RCC 7860 (cell line): ENCODE data around the gene PCLO.
"Not testable (repeated sequence)": the region's sequence is repeated elsewhere in the genome, so short reads cannot be mapped to it uniquely, and the experiment has no call there.

Experiments used
- DNase-seq: peaks from one replicate; pipeline ENCODE4 v3.0.0-alpha.2; 2015; ENCODE audit warnings: low spot score
- FAIRE-seq: peaks from 2 replicates; lab custom pipeline; 2012; peaks lifted over from hg19 to GRCh38; lab: Jason Lieb, UNC

PCLO gene

DNA sequence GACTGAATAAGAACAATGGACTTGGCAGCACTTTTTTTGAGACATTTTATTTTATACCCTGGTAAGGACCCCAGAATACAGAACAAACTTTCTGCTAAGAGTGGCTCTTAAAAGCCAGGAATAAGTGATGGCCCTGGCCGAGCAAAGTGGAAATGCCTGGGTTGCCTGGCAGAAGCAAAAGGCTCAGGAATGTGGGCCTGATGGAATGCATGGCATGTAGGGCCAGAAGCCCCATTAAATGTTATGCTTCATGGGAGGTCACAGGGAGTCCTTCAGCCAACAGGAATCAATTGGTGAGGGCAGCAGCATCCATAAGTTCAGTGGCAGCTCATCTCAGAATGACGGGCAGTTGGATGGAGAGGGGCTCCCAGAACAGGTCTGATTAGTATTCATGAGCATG, 417.6 kb downstream of the PCLO start:
- DNase-seq: no peak
- FAIRE-seq: no peak

DNA sequence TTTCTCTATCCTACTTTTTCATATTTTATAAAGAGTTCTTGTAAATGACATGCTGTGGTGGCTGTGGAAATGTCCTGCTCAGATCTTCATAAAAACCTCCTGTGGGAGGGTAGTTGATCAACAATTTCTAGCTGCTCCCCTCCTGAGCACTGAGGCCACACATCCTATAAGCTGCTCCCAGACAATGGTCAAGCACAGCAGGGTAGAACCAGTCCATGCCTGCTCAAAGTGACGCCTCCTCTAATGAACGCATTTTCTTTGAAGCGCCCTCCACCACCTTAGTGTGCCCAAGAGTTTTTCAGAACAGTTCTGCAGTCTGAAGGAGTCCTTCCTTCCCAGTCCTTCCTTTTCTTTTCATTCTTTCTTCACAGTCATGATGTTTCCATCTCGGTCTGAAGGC, 420.5 kb downstream of the PCLO start:
- FAIRE-seq: no peak
- DNase-seq: no peak

DNA sequence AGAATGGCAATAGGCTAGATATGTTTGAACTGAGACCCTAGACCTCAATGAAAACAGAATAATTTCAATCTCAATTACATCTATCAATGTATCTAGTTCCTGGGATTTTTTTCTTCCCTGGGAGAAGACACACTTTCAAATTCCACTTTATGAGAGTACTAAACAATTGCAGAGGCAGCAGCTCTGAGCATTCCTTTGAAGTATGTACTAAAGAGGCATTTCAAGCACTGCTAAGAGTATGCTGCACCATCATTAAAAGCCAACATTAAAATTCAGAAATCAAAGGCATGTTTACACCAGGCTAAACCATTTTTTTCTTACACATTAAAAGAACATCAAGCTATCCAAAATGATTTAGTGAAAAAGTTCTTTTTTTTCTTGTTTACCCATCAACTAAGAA, 421.2 kb downstream of the PCLO start:
- DNase-seq (no peak), FAIRE-seq (no peak)

DNA sequence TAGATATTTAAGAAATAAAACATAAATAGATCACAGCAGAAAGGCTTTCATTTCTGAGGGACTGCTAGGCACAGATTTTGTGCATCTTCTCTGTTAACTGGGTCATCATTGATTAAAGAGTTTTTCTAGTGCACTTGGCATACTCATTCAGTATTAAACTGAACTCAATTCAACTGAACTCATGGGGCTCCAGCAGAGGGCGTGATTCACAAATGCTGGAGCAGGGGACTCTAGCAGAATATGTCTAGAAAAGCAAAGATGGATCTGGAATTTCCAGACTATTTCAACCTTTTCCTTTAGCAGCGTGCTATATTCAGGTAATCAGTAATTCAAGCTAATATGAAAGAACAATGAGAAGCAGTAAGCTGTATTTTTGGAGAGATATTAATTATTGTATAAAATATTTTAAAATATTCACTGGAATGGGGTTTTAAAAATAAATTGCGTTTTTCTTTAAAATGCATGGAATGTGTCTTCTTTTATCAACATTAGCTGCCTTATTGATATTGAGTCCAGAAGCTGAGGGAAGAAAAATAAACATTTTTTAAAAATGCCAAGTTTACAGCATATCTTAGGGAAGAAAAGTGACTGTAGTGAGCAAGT, 422.3 kb downstream of the PCLO start:
- FAIRE-seq (no peak), DNase-seq (peak; percentile 30)

DNA sequence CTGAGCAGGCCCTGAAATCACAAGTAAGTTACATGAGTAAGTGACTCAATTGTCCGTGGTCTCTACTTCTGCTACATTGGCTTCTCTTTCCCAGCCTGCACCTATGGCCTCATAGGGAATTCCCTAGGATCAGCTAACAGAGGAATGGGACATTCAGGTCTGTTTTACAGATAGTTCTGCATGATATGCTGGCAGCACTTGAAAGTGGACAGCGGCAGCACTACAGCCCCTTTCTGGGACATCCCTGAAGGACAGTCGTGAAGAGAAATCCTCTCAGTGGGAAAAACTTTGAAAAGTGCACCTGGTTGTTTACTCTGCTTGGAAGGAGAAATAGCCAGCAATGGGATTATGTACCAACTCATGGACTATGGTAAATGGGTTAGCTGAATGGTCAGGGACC, 426.1 kb downstream of the PCLO start:
- FAIRE-seq: no peak
- DNase-seq: no peak

DNA sequence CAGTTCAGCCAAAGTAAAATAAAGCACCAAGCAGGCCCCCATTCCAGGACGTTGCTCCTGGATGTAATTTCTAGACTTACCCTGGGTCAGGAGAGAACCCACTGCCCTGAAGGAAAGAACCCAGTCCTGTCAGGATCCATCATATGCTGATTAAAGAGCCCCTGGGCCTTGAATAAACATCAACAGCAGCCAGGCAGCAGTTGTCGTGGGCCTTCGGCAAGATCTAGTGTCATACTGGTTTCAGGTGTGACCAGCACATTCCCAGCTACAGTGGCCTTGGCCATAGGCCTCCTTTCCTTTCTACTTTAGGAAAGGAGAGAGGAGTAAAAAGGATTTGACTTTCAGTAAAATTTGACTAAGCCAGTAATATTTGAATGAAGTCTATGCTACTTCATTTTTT, 430.0 kb downstream of the PCLO start:
- no peak for FAIRE-seq
- no peak for DNase-seq

DNA sequence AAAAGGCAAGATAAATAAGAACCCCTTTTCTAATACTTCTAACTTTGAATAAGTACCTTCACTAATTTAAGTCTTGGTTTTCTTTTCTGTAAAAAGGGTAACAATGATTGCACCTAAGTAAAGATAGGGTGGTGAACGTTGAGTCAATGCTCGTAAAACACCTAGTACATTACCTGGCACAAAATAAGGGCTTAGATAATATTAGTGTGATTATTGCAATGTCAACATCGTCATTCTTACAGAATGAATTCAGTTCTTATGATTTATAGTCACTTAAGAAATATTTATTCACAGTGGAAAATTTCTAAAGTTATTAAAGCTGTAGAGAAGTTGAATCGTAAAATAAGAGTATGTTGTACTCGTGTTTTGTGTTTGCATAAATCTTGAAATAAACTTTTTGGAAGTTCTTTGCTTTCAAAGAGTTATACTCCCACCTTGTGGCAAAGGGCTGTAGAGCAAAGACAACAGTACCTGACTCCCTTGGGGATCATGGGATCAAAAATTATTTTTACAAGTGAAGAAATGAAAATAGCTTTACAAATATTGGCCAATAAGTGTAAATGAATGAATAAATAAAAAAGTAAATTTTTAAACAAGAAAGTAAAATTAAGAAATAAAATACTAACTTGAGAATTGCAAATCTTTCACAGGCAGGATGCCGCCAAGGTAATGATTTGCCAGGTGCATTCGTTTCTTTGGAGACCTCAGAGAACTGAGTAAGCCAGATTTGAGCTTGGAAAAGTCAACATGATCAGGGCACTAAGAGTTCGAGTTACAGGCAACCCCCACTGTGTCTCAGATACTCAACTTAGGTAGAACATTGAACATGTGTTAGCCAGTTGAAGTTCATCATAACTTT, 433.3 kb downstream of the PCLO start:
- peak; percentile 78 for FAIRE-seq

DNA sequence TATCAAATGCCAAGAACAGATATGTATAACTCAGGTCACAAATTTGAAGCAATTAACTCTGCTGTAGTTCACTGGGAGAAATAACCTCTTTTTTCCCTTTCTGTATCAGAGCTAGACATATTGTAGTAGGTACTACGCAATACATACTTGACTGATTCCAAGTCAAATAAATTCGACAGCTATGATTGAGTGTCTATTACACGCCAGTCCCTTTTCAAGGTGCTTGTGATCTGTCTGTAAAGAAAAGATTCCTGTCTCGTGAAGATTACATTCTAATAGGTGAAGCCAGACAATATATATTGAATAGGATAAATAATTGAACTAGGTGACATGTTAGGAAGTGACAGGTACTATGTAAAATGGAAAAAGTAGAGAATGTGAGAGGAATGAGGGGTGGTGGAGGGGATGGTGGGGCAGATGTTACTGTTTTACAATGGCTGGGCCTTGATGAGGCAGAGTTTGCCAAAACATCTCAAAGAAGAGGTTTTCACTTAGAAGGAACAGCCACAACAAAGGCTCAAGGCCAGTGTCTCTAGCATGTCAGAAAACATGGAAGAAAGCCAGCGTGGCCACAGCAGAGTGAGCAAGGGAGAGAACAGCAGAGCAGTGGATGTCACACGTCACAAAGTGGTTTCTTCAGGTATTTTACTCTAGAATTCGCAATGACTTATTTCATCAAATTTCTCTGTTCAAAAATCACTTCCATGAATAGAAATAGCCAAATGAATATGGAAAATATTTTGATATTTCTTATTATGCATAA, 436.5 kb downstream of the PCLO start:
- FAIRE-seq (no peak), DNase-seq (no peak)

More for the DNA sequence above, 433.3 kb downstream of the PCLO start:
- DNase-seq: peak; percentile 20

DNA sequence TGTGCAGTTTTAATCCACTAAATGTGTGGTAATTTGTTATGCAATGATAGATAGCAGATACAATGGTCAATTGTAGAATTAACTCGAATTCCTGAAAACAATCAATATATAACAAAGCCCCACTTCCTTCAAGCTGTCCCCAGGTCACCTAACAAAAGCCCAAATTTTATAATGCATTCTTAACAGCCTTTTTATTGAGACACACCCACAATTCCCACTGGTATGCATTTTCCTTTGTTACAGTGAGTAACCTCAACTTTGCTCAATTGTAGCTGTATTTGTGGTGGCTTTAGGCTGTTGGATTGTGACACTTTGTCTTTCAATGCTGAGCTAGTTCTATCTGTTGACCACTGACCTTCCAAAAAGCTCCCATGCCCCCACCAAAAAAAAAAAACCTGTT, 439.3 kb downstream of the PCLO start:
- DNase-seq (no peak), FAIRE-seq (no peak)

DNA sequence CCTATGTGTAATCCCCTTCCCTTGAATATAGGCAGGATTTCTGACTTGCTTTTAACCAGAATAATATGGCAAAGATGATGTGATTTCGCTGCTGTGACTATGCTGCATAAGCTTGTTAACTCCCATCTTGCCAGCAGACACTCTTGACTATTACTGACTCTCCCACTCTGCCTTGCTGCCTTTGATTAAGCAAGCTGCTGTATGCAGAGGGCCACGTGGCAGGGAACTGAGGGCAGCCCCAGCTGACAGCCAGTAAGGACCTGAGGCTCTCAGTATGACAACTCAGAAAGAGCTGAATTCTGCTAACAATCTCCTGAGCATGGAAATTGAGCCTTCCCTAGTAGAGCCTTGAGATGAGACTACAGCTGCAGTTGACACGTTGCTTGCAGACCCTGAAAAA, 439.7 kb downstream of the PCLO start:
- DNase-seq: no peak
- FAIRE-seq: no peak

DNA sequence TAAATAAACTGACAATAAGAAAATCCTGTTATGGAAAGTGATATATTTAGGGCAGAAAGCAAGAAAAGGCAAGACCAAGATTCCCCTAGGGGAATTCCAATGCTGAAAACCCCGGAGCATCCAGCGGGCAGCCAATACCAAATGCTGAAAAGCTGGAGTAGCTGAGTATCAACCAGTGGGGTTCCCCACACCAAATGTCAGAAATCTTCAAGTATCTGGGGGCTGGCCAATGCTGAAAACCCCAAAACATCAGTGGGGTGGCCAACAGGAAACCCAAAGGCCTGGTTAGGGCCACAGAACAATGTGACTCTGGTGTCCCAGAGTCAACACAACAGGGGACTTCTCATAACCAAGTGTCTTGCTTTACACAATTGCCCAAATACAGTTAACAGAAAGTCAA, 447.3 kb downstream of the PCLO start:
- FAIRE-seq (no peak), DNase-seq (no peak)

DNA sequence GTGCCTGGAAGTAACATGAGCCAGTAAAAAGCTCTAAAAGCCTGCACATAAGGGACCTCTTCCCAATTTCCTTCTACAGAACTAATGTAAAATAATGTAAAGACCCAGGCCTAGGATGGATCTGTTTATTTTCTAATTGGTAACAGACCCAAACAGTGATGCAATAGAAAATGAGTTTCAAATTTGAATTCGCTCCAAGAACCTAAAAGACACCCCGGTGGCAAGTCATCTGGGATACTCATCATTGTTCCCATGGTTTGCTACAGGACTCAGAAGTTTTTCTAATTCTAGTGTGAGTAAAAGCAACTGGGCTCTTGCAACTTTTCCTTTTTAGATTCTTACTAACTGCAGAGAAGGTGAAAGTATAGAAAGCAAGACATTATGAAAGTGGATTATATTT, 447.8 kb downstream of the PCLO start:
- DNase-seq (no peak), FAIRE-seq (no peak)

DNA sequence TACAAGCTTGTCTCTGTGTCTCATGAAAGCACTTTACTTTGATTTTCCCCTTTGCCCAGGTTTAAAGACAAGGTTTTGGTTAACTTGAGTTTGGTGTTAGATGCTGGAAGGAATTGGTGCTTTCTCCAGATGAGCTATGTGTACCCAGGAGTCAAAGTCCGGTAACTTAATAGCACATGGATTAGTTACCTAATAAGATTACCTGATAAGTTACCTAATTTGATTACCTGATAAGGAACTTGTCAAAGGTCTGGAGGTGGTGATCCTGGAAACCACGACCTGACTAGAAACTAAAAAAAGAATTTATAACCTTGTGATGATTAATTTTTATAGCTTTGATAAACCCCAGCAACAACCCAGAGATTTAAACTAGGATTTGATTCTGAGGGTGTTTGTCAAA, 449.2 kb downstream of the PCLO start:
- DNase-seq (no peak), FAIRE-seq (no peak)

DNA sequence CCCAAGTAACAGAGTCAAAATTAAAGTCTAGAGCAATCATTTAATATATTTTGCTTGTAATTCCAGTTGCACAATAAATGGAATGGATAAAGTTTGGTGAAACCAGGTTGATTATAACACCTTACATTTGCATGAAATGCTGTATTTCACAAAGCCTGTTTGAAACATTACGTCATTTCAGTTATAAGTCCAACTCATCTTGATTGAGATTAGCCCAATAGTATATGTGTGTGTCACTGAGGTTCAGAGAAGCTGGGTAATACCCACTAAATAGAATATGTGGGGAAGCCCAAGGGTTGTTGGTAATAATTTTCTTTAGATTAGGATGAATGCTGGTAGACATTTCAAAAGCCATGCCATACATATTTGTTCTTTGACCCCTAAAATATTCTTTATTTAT, 456.3 kb downstream of the PCLO start:
- not testable (repeated sequence) for DNase-seq, FAIRE-seq

DNA sequence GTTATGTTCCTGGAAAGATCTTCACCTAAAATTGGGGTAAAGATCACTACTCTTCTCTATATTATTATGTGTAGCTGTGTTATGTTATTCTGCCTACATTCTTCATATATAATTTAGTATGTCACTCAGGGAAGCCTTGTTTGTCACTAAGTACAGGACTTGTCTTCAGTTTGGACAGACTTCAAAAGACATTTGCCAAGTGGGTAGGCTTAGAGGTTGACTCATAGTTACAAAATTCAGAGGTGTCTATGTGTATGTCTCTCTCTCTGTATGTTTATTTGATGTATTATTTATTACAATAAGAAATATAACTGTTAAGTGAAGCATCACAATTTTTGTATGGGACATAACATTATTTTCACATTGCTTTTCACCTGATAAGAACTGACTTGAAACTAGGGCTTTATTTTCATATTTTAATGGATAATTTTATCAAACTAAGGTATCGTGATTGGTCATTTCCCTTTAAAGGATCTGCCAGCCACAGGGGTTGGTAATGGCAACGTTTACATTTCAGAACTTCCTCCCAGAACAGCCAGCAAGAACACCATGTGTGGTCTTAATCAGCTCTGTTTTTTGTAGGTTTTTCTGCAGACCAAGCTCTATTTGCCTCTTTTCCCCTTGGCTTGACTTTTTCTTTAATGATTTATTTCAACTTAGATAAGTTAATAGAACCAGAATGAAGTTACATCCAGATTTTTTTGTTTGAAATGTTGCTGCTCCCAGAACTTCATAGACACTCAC, 457.0 kb downstream of the PCLO start:
- FAIRE-seq (no peak), DNase-seq (no peak)

DNA sequence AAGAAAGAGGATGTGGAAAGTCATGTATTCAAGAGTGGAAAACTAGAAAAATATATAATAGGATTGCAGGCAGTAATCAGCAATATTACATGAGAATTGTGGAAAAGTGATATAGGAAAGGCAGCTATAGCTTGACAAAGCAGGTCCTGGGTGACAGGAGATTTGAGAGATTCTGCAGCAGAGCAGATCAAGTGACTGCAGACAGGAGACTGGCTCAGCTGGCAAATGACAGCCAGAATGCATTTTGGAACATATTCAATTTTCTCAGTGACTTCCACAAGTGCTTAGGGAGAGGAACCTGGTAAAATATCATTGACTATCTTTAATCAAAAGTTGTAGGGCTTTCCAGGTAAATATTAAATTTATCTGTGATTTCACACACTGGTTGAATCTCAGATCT, 458.6 kb downstream of the PCLO start:
- FAIRE-seq (no peak), DNase-seq (no peak)
